HG02759 (cell line): Measurements from ENCODE around the gene FYN.
"Not testable (repeated sequence)": the region's sequence is repeated elsewhere in the genome, so short reads cannot be mapped to it uniquely, and the experiment has no call there.

Source experiments
- ATAC-seq: cut with Tn5 transposase; IDR thresholded peaks from one replicate; pipeline ENCODE4 v1.9.1; 2021; ENCODE audit warnings: mild to moderate bottlenecking, moderate library complexity; ENCODE audit not compliant: unreplicated experiment

The FYN gene

DNA sequence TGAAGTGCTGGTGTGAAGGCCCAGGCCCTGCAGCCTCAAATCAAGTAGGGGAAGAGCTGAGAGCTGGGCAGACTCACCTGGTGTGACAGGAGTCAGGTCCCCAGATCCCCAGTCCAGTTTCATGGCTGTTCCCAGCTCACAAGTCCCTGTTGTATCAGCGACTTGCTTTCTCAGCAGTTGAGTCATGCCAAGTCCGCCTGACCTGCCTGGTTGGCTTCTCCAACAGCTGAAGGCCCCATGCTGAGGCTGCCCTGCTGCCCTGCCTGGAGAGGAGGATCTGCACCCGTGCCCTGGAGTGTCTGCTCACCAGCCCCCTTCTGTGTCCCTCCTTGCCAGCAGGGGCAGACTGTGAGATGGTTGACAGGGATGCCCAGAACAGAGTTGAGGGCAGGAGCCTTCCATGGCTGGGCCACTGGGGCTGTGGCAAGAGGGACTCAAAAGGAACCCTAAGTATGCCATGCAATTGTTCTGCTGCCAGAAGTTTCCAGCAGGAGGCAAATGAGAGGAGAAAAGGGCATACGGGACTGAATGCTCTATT is 228.3 kb downstream of the FYN start:
- no peak for ATAC-seq

DNA sequence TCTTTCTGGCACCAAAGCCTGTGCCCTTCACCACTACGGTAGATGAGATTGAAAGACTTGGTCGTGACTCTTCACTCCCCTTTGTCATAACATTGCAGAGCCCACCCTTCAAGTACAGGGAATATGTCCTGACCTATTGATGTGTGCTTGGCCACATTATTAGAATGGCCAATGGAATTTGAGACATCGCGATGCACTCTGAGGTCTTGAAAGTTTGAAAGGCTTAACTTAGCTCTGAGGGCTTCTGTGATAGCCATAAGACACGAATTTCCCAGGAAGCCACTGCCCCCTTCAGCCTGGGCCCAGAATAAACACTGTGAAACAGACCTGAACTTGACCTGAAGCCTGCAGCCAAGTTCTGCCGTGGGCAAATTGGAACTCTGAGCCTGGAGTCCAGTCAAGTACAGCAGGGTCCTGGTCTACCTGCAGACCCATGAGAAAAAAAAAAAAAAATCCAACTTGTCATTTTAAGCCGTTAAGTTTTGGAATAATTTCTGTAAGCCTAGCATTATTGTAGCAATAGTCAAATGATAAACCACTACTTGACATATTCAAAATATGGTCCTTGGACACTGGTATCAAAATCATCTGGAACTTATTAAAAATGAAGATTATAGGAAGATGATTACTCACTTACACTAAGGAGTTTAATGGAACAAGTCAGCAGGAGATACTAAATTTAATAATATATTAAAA is 230.6 kb downstream of the FYN start:
- no peak for ATAC-seq

DNA sequence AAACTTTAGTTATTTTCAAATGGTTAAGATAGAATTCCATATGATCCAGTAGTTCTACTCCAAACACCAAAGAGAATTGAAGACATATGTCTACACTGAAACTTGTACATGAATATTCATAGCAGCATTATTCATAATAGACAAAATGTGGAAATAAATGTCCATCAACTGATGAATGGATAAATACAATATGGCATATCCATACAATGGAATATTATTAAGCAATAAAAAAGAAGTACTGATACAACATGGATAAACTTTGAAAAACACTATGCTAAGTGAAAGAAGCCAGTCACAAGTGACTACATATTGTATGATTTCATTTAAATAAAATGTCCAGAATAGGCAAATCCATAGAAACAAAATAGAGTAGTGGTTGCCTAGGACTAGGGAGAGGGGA is 234.0 kb downstream of the FYN start:
- ATAC-seq, result no peak

DNA sequence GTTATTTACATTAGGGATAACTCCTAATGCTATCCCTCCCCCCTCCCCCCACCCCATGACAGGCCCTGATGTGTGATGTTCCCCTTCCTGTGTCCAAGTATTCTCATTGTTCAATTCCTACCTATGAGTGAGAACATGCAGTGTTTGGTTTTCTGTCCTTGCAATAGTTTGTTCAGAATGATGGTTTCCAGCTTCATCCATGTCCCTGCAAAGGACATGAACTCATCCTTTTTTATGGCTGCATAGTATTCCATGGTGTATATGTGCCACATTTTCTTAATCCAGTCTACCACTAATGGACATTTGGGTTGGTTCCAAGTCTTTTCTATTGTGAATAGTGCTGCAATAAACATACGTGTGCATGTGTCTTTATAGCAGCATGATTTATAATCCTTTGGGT is 238.3 kb downstream of the FYN start:
- not testable (repeated sequence) for ATAC-seq

DNA sequence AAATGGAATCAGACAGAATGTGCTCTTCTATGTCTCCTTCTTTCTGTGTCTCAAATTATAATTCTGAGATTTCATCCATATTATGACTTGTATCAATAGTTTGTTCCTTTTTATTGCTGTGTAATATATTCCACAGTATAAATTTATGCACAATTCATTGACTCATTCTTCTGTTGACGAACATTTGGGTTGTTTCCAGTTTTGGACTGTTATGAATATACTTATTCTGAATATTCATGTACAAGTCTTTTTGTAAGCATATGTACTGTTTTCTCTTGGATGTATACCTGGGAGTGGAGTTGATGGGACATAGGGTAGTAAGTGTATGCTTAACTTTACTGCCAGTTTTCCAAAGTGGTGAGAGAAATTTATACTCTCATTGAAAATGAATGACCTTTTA is 239.4 kb downstream of the FYN start:
- no peak for ATAC-seq

DNA sequence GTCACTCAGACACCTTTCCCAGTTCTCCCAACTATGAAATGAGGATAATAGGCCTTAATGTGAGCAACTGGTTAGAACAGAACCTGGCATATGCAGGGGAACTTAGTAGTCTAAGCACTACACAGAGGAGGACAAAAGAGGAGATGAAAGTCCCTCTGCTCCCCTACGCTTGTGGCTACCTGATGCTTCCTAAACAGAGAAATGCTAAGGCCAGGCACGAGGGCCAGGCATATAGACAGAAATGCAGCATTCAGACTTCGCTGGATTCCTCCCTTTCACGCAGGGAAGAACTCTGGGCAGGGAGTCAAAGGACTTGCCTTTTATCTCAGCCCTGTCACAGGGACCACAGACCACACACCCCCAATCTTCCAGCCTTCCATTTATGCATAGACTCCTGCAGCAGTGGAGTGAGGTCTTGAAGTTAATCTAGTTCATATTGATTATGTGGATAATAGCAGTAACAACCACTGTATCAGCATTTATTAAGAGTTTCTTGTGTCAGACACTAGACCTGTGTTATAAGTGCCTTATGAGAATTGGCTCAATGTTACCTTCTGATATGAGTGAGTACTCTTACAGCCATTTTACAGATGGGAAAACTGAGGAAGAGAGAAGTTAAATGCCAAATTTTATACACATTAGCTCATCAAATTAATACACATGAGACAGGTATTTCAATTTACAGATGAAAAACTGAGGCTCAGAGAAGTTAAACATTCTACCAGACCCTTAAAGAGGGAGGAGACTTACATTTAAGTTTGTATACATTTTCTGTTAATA is 240.6 kb downstream of the FYN start:
- no peak for ATAC-seq

DNA sequence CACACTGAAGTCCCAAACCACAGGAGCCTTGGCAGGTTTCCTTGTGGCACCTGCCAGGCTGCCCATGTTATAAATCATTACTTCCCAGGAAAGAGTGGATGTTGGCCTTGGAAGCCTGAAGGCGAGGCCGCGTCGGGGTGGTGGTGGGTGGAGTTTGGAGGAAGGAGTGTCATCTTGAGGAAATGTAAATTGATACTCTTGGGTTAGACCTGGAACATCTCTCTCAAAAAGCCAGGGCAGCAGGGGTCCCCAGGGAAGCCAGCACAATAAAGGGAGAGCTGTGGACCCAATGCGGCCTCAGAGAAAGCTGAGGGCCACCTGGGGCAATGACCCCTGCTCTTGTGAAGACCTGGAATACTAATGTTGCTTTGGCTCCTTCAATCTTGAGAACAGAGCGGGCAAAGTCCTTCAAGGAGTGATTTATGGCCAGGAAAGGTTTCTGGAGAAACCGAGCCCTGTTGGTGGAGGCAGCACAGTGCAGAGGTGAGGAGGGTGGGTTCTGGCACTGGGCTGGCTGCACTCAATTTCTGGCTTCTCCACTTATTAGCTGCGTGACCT is 241.3 kb downstream of the FYN start:
- ATAC-seq, result no peak

DNA sequence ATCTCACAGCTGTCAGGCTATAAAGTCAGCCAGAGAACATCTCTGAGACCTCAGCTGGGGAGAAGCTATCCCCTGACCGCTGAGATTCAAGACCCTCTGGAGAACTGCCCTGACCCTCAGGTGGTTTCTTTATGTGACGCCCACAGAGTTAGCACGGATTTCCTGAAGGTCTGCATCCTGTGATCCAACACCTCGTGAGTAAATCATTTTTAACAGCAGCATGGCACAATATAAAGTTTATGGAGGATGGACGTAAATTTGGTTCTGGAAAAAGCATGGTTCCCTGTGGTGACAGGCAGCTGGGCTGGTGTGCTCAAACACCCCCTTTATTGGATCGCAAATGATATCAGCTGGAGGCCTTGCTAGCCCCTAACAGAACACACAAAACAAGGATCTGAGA is 242.2 kb downstream of the FYN start:
- no peak for ATAC-seq

DNA sequence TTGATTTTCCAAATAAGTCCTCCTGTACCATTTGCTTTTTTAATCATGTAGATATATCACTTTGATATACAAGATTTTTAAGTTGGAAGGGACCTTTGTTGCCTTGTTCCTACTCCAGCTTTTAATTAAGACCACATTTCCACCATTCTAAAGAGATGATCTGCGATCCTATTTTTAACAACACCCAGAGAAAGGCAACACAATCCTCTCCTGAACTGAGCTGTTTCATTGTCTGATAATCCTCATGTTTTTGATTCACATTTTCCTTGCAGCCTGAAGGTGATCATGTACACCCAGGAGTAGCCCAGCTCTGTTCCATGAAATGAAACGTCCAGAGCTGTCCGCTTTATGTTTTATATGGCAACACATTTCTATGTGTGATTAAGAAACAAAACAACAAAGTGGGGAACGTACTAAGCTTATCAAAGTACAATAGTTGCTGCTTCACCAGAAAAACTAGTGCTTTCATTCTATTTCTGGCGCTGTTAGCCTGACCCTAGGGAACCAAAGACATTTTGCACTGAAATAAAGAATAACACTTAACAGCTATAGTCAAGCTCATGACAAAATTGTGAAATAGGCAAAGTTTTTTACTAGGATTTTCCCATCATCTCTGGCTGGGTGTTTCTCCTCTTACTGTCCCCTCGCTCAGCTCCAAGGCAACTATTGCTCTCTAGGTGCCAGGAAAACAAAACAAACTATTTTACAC is 245.0 kb downstream of the FYN start:
- ATAC-seq, result no peak

DNA sequence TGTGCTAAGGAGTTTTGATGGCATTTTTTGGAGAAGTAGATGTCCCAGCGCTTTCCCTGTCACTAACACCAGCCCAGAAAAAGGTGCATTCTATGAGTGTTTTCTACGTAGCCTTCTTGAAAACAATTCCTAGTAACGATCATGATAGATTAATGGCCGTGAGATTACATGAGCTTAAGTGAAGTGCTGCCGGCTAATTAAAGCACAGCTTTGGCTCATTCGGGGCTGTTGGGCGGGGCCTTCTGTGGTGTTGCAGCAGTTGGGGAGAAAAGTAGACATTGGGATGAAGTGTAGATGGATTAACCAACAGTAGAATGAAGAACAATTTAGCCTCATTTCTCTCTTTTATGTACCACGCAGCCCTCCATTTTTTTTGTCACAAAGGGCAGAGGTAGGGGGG is 246.8 kb downstream of the FYN start:
- no peak for ATAC-seq

DNA sequence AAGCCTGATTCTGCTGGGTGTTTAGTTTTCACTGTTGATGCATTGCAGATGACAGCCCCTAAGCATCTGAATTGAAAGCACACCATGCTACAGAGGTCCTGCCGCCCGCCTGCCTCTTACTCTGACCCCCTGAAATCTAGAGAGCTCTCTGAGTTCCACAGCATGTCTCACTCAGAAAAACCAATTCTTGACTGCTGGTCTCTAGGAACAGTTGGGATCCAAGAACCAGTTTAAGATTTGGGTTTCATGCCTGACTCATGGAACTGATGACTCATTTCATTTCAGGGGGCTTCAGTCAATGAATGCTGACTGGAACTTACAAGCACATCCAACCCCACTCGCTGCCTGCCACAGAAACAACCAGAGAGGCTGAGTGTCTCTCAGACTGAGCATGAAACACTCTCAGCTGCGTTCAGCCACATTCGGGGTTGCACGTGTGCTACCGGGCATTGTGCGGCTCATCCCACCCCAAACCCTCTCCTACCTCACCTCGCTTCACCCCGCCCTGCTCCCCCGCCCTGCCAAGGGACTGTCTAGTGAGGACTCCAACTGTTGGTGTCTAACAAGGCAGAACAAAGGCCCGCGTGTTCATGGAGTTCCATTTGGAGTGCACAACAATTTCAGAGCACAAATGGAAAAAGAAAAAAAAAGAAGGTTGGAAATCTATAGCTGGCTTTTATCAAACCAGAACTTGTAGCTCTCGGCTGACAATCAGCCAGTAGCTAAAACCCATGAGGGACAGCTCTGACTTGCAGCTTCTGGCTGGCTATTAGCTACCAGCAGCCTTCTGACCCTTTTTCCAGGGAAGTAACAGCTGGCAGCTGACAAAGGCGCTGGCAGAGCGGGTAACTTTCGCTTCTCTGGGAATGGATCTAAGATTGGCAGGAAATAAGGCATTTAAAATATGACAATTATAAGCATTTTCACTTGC is 247.5 kb downstream of the FYN start:
- no peak for ATAC-seq

DNA sequence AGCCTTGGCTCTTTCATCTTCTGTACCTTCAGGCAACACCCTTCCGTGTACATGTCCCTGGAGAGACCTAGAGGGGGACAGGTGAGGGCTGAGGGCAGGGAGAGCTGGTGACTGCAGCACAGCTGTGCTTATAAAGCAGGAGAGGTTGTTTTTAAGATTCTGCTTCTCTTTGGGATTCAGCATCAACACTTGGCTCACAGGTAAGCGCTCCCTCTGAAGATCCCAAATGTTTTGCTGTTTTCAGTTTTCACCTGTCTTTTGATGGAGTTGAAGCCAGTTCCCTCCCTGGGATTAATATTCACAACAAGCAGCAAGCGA is 248.2 kb downstream of the FYN start:
- ATAC-seq, result no peak

DNA sequence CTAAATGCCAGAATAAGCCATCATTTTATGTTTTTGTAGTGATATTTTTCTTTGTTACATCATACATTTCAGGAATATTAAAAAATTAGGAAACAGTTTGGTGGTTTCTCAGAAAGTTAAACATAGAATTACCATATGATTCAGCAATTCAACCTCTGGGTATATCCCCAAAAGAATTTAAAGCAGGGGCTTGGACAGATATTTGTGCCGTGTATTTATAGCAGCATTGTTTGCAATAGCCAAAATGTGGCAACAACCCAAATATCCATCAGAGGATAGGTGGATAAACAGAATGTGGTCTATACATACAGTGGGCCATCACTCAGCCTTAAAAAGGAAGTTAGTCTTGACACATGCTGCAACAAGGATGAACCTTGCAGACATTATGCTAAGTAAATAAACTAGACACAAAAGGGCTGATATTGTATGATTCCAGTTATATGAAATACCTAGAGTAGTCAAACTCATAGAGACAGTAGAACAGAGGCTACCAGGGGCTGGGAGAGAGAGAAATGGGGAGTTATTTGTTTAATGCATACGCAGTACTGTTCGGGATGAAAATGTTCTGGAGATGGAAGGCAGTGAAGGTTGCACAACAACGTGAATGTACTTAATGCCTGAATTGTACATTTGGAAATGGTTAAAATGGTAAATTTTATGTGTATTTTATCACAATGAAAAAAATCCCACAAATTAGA is 248.7 kb downstream of the FYN start:
- no peak for ATAC-seq

DNA sequence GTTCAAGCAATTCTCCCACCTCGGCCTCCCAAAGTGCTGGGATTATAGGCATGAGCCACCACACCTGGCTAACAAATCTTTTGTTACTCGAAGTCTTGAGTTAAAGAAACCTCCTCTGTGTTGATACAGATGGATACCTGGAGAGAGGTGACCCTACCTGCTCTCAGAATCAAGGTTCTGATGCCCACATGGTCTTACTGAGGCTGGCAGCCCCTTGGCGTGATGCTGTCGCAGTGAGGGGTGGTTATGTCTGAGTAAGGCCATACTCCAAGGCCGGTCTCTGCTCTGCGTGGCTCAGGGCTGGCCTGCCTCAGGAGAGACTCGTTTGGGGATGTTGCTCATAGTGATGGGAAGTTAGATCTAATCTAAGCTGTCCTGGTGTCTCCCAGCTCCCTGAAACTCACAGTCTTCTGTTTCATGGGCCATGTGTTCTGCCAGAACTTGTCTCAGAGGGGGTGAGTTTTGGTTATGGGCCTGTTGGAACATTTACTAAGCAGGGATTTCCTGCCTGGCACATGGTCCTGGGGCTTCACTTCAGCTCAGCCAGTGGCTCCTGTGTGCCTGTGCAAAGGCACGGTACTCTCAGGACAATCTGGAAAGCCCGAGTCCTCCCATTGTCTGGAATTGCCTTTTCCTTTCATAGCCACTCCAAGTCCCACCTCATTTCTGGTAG is 250.1 kb downstream of the FYN start:
- no peak for ATAC-seq

DNA sequence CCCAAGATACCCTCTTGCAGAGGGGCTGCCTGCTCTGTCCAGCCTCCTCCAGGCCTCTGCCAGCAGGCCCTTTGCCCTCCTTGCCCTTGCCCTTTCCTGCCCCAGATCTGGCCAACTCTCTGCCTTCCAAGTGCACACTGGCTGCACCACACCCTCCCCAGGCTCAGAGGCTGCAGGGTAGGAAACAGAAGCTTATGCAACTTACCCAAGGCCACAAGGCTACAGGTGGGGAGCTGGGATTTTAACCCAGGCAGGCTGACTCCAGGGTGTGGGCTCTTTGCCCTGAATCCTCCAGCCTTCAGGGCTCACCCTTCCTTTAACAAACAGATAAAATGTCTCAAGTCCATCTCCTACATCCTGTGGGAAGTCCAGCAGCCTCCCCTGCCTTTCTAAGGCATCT is 253.1 kb downstream of the FYN start:
- no peak for ATAC-seq

DNA sequence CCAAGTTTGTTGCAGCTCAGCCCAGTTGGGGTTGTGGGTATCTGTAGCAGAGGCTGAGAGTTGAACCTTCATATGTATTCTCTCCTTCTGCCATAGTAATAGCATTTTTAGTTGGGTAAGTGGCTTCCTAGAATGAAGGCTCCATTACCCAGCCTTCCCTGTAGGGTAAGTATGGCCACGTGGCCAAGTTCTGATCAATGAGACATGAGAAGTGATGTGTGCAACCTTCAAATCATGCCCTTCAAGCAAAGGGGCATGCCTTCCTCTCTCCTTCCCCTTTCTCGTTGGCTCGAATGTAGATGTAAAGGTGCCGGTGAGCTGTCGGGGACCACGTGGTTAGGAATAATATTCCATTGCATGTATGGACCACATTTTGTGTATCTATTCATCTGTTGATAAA is 254.8 kb downstream of the FYN start:
- ATAC-seq, result no peak

DNA sequence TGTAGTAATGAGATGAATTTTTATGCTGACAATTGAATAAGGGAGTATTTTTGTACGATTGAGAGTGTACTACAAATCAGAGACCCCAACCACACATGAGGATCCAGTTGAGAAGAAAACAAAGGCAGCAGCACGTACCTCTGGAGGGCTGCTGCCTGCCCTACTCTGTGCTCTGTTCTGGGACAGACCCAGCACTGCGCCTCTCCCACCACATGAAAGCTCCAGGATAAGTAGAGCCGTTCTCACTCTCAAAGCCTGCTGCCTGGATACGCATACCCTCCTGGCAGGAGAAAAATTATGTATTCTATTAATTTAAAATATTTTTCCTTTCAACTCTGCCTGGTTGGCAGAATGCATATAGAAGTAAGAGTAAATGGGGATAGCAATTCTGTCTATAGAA is 256.1 kb downstream of the FYN start:
- no peak for ATAC-seq

DNA sequence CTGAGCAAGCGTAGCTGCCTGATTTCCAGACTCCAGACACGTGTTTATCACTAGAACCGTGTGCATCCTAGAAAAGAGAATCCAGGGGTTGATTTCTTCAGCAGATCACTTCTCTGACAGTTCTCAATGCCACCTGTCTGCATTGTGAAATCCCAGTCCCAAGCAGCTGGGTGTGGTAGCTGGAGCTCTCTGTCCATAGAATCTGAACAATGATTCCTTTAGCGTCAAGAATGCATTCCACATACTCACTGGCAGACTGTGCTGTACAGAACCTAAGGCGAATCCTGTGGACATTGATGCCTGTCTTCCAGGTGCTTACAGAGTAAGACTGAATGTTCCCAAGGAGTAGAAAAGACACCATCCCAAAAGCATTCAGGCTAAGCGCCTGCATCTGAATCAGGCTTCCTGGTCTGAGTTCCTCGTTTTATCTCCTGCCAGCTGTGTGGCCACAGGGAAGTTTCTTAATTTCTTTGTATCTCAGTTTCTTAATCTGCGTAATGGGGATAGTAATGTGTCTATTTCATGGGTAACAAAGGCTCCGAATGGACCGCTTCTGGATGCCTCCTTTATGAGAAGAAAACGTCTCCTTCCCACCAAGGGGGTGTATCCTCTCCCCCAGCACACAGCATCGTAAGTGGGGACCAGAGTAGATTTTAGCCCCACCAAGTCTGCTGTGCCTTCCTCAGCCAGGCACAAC is 257.2 kb downstream of the FYN start:
- ATAC-seq, result no peak
